Ascending aorta (tissue), 2 donors: ENCODE measurements around the gene ZNF184. TPM values are rescaled to one million over a fixed set of nuclear protein-coding genes. Genes with fewer than 3 reads are reported as not detected.
A peak's percentile ranks its signal among the peaks of the same experiment; 100 is the strongest.

Experiments
- DNase-seq, 2 donors: peaks; one replicate each; pipeline ENCODE4 v3.0.0-alpha.2; 2019; ENCODE audit warnings: low spot score in 2 of 2
- H3K27ac ChIP-seq, 2 donors: fragments of 200-600 bp; sonication (generic); one replicate each; pipeline ENCODE4 v1.5.1; 2016 to 2017; ENCODE audit warnings: mild to moderate bottlenecking in 1 of 2
- H3K27me3 ChIP-seq: fragments of 200-600 bp; sonication (generic); one replicate; pipeline ENCODE4 v1.5.1; 2017
- H3K36me3 ChIP-seq, 2 donors: fragments of 200-600 bp; sonication (generic); one replicate each; pipeline ENCODE4 v1.5.1; 2016
- H3K4me1 ChIP-seq, 2 donors: fragments of 200-600 bp; sonication (generic); one replicate each; pipeline ENCODE4 v1.5.1; 2016 to 2017; ENCODE audit warnings: mild to moderate bottlenecking in 1 of 2
- H3K4me3 ChIP-seq, 2 donors: fragments of 200-600 bp; sonication (generic); one replicate each; pipeline ENCODE4 v1.5.1; 2016 to 2017; ENCODE audit warnings: mild to moderate bottlenecking in 1 of 2
- H3K9me3 ChIP-seq, 2 donors: fragments of 200-600 bp; sonication (generic); one replicate each; pipeline ENCODE4 v1.5.1; 2016
- intact Hi-C: fragments of 100-400 bp; cut with DNase I; formaldehyde crosslinking; loops from one replicate; pipeline ENCODE4 v1.15.1; 2023
- total RNA-seq: library from RNA; depleted of rRNA; stranded (reverse); fragments of >200 nt; gene quantifications from one replicate; pipeline ENCODE4 v1.1.0, GENCODE V29; 2016
- TF ChIP-seq, protein P1 (sequence below), 3 experiments: fragments of 200-600 bp in 2 of 3; fragments of 450-650 bp in 1 of 3; sonication (generic) in 2 of 3; IDR thresholded peaks; one replicate each; pipeline ENCODE4 v1.5.1; 2016 to 2019; ENCODE audit warnings: antibody characterized with exemption in 3 of 3, mild to moderate bottlenecking in 1 of 3, moderate library complexity in 1 of 3

The ZNF184 gene
- total RNA-seq, 1 donor from 2014 or later = 2.1 TPM

- TF ChIP-seq, protein P1, sequence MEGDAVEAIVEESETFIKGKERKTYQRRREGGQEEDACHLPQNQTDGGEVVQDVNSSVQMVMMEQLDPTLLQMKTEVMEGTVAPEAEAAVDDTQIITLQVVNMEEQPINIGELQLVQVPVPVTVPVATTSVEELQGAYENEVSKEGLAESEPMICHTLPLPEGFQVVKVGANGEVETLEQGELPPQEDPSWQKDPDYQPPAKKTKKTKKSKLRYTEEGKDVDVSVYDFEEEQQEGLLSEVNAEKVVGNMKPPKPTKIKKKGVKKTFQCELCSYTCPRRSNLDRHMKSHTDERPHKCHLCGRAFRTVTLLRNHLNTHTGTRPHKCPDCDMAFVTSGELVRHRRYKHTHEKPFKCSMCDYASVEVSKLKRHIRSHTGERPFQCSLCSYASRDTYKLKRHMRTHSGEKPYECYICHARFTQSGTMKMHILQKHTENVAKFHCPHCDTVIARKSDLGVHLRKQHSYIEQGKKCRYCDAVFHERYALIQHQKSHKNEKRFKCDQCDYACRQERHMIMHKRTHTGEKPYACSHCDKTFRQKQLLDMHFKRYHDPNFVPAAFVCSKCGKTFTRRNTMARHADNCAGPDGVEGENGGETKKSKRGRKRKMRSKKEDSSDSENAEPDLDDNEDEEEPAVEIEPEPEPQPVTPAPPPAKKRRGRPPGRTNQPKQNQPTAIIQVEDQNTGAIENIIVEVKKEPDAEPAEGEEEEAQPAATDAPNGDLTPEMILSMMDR (IDR thresholded peaks at IDR 0.05) = no peak
- DNase-seq = no peak
- intact Hi-C loops = loop anchor here (2.0 to 10.0 kb wide), 9 partner anchors 25 to 1456 kb away; partner anchors contain the start of gene ABT1
- H3K9me3 ChIP-seq = no peaks in the 10 kb centered on the region
- no peaks in the 10 kb centered on the region for H3K36me3 ChIP-seq
- no peaks in the 10 kb centered on the region for H3K4me1 ChIP-seq
- H3K4me3 ChIP-seq = peak overlapping the region; percentile 77 to 94
- peak overlapping the region; percentile 98 to 99 for H3K27ac ChIP-seq
- no peaks in the 10 kb centered on the region for H3K27me3 ChIP-seq
These were observed 5.3 kb upstream of the ZNF184 start for GRCh38 chr6:27478141-27478705.

DNA sequence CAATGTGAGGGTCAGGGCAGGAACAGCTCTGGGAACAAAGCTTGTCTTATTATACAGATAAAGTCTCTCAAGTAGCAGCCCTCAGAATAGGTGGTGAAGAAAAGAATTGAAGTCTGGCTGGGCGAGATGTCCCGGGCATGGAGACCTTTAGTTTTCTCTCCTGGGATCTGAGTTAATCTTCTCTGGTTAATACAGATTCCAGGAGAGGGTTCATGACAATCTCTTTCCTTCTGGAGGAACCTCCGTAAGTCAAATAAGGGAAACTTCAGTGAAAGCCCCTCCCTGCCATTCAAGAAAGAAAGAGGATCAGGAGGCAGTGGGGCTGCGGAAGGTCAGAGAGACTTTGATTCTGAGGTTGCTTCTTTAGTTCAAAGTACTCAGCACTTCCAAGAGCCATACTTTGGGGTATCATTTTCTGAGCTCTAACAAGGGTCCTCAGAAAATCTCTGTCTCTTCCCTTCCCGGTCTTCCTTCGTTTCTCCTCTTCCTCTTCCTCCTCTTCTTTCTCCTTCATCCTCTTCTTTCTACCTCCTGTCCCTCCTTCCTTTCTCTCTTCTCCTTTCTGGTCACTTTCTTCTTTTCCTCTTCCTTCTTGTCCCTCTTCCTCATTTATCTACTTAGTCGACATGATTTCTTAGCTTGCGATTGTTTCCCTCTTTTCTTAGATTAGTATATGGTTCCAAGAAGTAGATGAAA, 4.6 kb upstream of the ZNF184 start:
- Histone ChIP-seq H3K9me3 (no peaks in the 10 kb centered on the region), H3K27ac (peak overlapping the region; percentile 98 to 99), H3K36me3 (no peaks in the 10 kb centered on the region), H3K27me3 (no peaks in the 10 kb centered on the region), H3K4me3 (peak overlapping the region; percentile 77 to 94), H3K4me1 (no peaks in the 10 kb centered on the region)
- intact Hi-C loops = loop anchor here (2.0 to 10.0 kb wide), 9 partner anchors 25 to 1455 kb away; partner anchors contain the start of gene ABT1
- no peak for DNase-seq
- TF ChIP-seq, protein P1 (IDR thresholded peaks at IDR 0.05) = no peak

DNA sequence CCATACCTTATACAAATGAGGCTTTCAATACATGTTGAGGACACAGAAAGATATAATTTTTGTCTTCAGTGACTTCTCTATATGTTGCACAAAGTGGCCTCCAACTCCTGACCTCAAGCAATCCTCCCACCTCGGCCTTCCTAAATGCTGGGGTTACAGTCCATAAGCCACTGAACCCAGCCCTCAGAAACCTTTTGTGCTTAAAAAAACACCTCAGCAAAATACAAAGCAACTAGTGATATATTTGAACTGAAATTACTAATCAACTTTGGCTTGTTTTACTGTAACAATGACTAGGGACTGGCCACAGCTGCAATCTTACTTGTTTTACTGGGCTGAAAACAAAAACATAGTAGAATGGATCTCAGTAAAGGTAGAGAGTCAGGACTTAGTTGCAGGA, 3.2 kb upstream of the ZNF184 start:
- H3K9me3 ChIP-seq = no peaks in the 10 kb centered on the region
- no peaks in the 10 kb centered on the region for H3K36me3 ChIP-seq
- H3K27ac ChIP-seq = no peak overlapping the region
- TF ChIP-seq, protein P1 (IDR thresholded peaks at IDR 0.05) = no peak
- no peak overlapping the region for H3K4me3 ChIP-seq
- DNase-seq = no peak
- H3K4me1 ChIP-seq = peaks cover 0 to 5% of the 10 kb centered on the region in 2 donors
- intact Hi-C loops = loop anchor here (5.0 to 10.0 kb wide), 4 partner anchors 881 to 1454 kb away; partner anchors contain the start of gene ABT1
- no peaks in the 10 kb centered on the region for H3K27me3 ChIP-seq

- Histone ChIP-seq H3K36me3 (no peaks in the 10 kb centered on the region), H3K27ac (no peak overlapping the region)
- intact Hi-C loops = loop anchor here (5.0 to 10.0 kb wide), 6 partner anchors 87 to 1452 kb away; partner anchors contain the start of genes ABT1 and ZNF391
These were observed 1.8 kb upstream of the ZNF184 start for GRCh38 chr6:27474672-27475071.

DNA sequence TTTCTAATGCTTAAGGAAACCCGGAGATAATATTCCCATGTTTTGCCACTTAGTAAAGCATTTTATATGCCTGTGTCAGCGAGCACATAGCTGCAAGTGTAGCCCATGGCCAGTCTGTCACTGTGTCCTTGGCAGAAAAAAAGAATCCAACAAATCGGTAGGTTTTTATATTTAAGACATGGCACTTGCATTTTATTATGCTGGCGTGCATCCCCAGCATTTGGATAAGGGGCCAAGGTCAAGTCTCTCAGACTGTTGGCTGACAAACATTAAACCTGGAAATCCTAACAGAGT, 1.2 kb upstream of the ZNF184 start:
- H3K36me3 ChIP-seq = peaks cover 0 to 4% of the 10 kb centered on the region in 2 donors
- TF ChIP-seq, protein P1 (IDR thresholded peaks at IDR 0.05) = no peak
- no peaks in the 10 kb centered on the region for H3K9me3 ChIP-seq
- H3K4me1 ChIP-seq = peaks cover 0 to 8% of the 10 kb centered on the region in 2 donors
- no peak overlapping the region for H3K4me3 ChIP-seq
- H3K27me3 ChIP-seq = no peaks in the 10 kb centered on the region
- no peak for DNase-seq
- no peak overlapping the region for H3K27ac ChIP-seq
- intact Hi-C loops = loop anchor here (5.0 to 10.0 kb wide), 4 partner anchors 87 to 1302 kb away; partner anchors contain the start of genes ABT1 and ZNF391

More at GRCh38 chr6:27474672-27475071, 1.8 kb upstream of the ZNF184 start:
- no peak for DNase-seq
- H3K4me1 ChIP-seq = peaks cover 0 to 8% of the 10 kb centered on the region in 2 donors
- TF ChIP-seq, protein P1 (IDR thresholded peaks at IDR 0.05) = no peak
- no peaks in the 10 kb centered on the region for H3K9me3 ChIP-seq
- no peaks in the 10 kb centered on the region for H3K27me3 ChIP-seq
- H3K4me3 ChIP-seq = no peak overlapping the region
